HG03457 (cell line): Measurements from ENCODE around the gene BAG1.

Source experiments
- ATAC-seq: cut with Tn5 transposase; IDR thresholded peaks from one replicate; pipeline ENCODE4 v1.9.1; 2021; ENCODE audit warnings: moderate number of reproducible peaks; ENCODE audit not compliant: unreplicated experiment

The BAG1 gene

DNA sequence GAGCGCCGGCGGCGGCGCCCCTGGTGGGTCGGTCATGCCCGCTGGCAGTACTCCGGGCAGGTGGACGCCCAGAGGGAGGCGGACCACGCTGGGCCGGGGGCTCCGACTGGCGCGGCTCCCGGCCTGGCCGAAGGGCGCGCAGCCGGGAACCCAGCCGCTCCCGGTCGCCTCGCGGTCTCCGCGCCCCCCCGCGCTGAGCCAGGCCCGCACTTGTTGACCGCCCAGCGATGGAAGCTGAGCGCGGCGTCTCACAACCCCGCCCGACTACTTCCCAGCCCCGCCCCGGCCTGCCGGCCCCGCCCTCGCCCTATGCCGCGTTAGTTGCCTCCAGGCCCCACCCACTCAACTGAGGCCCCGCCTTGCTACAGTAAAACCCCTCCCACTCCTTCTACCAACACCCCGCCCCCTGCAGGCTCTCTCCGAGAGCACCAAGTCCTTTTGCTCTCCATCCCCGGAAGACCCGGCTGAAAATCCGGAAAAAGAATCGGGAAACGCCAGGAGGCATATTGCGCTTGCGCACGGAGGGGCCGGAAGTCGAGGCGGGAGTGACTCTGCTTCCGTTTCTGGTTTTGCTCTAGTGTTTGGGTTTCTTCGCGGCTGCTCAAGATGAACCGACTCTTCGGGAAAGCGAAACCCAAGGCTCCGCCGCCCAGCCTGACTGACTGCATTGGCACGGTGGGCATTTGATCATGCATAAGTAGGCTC lies at the start of gene BAG1, which contains the start of gene CHMP5:
BAG1 (minus strand) TSS at position 236 of the 705 bp plus-strand sequence.
CHMP5 (plus strand) TSS at position 577 of the 705 bp plus-strand sequence; CDS start at position 607, 30 bp downstream.
- peak; percentile 82 for ATAC-seq

DNA sequence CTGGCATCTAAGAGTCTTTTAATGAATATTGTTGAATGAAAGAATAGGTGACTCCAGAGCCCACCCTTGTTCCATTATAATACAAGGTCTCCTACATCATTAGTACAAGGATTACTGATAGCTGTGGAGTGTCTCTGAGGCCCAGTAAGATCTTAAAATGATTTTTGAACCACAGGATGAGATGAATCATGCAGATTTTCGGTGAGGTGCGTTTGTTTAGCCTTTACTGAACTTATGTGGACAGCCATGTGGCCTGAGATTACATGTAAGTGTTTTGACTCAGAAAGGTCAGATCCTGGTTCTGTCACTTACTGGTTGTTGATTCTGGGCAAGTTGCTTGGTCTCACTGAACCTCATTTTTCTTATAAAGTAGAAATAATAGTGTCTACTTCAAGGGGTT lies 47.4 kb upstream of the BAG1 start:
- no peak for ATAC-seq

DNA sequence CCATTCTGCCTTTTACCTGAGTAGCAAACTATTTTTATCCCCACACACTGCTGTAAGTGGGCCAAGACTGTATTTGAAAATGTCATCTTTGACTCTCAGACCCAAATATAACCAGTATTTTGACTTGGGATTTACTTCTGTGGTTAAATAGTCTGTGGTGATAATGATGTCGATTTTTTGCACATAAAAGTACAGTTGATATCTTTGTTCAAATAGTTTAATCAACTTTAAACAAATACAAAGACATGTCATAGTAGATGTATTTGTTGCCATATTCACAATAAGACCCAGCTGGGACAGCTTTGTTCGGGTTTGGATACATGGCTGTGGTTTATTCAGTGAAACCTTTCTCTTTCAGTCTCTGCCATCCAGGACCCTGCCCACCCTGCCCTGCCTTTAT lies 46.2 kb upstream of the BAG1 start:
- ATAC-seq = no peak

DNA sequence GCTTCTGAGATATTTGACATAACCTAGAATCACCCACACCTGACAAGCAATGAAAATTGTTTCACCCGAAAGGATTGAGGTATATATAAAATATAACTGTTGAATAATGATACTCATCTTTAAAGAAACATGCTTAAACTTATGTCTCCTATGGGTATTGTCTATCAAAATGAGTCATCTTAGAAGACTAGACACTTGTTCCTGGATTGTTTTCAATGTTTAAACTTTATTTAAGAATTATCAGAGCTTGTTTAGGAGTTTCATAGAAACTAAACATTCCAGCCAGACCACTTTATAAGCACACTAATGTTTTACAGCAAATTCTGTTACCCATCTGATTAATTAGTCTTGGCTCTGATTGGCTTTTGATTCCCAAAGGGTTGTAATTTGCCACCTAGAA lies 45.4 kb upstream of the BAG1 start:
- no peak for ATAC-seq

DNA sequence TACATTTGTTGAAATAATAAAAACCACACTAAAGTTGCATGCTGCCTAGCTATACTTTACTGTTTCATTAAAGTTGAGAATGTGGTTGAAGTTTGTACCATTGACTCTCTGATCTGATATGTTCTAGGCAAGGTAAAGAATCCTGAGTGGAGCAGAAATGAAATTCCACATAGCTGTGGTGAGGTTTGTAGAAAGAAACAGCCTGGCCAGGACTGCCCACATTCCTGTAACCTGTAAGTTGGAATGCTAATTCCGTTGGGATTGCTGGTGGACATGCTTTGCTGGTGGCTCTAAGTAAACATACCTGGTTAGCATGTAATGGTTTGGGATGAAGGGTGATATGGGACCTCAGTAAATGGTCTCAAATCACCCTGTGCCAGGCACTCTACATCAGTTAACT lies 42.6 kb upstream of the BAG1 start:
- ATAC-seq = no peak

DNA sequence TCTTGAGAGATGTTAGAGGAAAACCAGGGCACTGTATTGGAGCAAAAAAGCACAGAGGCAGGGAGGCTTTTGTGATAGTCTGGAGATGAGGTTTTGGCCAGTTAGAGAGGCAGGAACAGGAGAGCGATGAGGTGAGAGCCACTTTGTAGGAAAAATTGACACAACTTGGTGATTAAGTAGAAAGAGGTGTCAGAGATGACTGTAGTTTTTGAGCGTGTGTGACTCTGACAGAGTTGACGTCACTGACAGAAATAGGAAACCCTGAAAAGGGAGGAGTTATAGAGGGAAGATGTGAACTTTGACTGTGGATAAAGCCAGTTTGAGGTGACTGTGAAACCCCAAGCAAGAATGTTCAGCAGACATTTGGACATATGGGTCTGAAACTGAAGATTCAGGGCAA lies 41.5 kb upstream of the BAG1 start:
- ATAC-seq = no peak

DNA sequence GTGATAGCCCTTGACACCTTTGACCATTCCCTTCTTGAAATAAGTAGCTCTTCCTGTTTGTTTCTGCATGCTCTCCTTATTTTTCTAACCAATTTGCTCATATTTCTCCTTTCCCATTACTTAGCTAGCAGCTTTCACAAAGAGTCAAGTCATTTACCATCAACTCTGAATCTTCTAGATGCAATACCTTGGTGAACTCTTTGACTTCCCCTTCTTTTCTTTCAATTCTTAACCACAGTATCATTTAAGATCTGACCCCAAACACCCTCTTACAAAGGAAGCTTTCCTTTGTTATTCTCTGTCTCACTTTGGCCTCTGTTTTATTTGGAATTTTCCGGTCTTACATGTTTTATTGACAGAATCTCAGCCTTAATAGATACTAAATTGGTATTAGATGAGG lies 39.9 kb upstream of the BAG1 start:
- ATAC-seq = no peak

DNA sequence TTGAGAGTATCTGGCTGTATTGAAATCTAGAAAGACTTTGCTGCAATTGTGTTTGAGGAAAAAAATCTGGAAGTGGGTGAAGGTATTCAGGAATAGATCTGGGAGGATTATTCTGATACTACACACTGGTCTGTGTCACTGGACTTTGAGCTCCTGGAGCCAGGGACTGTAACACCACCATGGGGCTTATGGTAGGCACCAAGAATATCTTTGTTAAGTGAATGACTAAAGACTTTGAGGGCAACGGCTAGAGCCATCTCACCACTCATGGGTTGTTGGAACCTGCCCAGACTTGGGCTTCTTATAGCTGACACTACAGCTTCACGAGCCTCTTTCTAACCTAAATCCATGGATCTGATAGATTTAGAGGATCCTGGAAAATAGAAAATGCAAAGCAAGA lies 36.0 kb upstream of the BAG1 start:
- ATAC-seq = no peak

DNA sequence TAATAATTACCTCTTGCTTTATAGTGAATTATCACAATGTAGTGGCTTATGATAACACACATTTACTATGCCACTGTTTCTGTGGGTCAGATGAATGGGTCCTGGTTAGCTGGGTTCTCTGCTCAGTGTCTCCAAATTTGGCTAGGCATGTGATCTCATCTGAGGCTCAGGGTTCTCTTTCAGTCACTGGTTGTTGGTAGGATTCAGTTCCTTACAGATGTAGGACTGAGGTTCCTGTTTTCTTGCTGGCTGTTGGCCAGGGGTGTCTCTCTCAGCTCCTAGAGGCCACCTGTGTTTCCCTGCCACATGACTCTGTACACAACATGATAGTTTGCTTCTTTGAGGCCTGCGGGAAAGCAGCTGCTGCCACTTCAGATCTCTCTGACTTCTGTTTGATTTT lies 32.9 kb upstream of the BAG1 start:
- ATAC-seq = peak; percentile 89

DNA sequence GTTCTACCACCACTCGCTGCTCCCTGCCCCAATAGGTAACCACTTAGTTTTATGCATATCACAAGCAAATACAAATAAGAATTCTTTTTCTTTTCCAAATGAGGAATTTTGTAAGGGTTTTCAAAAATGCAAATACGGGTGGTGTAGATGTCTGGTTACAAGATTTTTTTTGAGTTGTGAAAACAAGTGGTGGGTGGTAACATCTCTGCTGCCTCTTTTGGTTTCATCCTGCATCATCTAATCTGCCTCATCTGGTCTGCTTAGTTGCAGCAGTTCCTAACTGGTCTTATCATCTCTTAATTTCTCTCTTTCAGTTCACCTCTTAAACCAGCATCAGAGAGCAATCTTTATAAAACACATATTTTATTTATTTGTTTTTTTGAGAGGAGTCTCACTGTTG lies 31.1 kb upstream of the BAG1 start:
- ATAC-seq = no peak

DNA sequence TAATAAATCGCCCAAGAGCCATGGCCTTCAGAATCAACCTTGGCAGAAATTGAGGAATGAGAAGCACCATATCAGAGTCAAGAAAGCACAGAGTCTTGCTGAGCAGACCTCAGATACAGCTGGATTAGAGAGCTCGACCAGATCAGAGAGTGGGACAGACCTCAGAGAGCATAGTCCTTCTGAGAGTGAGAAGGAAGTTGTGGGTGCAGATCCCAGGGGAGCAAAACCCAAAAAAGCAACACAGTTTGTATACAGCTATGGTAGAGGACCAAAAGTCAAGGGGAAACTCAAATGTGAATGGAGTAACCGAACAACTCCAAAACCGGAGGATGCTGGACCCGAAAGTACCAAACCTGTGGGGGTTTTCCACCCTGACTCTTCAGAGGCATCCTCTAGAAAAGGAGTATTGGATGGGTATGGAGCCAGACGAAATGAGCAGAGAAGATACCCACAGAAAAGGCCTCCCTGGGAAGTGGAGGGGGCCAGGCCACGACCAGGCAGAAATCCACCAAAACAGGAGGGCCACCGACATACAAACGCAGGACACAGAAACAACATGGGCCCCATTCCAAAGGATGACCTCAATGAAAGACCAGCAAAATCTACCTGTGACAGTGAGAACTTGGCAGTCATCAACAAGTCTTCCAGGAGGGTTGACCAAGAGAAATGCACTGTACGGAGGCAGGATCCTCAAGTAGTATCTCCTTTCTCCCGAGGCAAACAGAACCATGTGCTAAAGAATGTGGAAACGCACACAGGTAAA lies 30.3 kb upstream of the BAG1 start:
- no peak for ATAC-seq

DNA sequence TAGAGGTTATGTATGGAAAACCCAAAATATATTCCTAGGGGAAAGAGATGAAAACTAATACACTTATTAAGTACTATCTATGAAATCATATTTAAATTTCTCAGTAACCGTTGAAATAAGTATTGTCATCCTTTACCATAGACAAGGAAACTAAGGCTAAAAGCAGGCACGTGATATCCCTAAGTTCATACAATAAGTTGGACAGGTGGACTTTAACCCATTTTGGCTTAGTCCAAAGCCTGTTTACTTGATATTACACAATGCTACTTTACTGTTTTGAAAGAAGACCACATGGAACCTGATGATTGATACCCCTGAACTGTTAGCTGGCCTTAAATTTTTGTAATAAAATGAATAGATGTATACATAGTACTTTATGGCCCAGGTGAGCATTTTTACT lies 29.3 kb upstream of the BAG1 start:
- ATAC-seq = no peak

DNA sequence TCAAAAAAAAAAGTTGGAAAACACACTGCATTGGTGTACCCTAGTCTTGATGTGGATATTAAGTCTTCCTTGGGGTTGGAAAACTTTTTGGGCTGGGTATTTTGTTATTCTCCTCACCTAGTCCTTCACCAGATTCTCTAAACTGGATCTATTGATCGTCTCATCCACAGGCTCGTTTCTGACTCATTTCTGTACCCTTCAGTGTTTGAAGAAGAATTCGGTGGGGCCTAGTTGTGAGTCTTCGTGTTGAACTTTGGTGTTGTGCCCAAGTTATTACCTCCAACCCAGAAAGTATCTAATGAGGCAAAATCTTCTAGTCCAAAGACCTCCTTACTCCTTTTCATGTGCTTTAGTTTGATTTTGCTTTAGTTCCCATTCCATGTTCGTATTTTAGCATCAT lies 27.4 kb upstream of the BAG1 start:
- no peak for ATAC-seq

DNA sequence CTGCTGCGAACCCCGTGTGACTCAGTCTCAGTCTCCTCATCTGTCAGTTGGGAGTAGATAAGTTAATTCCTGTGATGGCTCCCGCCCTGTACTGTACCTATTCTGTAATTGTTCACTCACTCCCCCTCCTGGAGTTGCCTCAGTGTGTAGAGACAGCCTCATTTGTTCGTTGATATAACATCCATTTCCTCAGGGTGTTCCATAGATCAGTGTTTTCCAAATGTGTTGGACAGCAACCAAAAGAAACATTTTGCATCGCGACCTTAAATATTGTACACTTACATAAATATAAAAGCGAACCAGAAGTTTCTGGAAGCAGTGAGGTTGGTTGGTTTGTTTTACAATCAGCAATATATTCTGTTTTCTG lies 26.5 kb upstream of the BAG1 start:
- no peak for ATAC-seq

DNA sequence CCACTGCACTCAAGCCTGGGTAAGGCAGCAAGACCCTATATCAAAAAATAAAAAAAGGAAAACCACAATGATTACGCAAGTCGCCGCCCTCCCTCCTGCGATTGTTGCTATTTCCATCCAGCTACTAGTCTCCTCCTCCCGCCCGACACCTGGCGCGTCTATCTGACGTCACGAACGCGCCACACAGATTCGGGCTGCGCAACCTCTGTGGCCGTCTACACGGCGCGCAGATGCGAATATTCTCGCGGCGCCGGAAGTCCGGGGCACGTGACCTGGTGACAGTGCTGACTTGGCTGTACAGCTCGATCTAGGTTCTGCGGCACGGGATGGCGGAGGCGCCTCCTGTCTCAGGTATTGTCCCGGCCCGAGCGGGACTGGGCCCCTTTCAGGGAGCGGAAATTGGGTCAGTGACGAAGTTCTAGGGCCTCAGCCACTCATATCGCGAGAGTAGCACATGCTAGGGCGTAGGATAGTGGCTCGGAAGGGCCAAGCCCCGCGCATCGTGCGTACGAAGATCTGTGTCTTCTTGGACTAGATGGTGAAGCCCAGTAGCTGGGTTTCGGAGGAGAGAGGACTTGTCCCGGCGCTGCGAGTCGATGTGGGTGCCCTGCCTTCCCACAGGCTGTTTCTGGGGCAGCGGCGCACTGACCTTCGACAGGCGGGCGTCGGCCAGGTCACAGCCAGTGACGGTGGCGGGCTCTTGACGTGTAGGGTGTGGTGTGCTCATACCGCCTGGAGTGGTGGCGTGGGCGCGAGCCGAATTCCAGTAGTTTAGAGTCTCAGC lies 25.9 kb upstream of the BAG1 start, which contains the start of gene NFX1:
NFX1 (plus strand) TSS at position 270 of the 784 bp plus-strand sequence; CDS start at position 327, 57 bp downstream.
- ATAC-seq = peak; percentile 84

DNA sequence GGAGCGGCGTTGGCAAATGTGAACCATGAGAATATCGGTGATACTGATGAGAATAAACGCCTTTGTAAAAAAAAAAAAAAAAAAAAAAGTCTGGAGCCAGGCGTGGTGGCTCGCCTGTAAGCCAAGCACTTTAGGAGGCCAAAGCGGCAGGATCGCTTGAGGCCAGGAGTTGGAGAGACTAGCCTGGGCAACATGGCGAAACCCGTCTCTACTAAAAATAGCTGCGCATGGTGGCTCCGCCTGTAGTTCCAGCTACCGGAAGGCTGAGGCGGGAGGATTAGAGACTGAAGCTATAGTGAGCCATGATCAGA lies 25.4 kb upstream of the BAG1 start:
- no peak for ATAC-seq

DNA sequence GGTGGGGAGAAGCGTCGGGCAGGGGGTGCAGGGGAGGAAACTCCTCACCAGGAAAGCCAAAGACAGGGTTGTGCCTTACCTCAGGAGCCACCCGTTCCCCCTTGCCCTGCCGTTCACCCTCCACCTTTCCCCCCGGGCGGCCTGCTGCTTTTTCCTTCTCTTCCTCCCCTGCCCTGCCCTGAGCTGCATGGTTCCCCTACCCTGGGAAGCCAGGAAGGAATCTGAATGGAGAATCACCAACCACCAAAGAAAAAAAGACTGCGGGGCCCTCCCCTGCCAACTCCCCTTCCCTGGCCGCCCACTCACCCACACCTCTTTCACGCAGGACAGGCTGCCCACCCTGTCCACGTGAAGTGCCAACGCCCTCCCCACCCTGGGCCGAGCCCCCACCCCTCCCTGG lies 25.0 kb upstream of the BAG1 start:
- ATAC-seq = no peak

DNA sequence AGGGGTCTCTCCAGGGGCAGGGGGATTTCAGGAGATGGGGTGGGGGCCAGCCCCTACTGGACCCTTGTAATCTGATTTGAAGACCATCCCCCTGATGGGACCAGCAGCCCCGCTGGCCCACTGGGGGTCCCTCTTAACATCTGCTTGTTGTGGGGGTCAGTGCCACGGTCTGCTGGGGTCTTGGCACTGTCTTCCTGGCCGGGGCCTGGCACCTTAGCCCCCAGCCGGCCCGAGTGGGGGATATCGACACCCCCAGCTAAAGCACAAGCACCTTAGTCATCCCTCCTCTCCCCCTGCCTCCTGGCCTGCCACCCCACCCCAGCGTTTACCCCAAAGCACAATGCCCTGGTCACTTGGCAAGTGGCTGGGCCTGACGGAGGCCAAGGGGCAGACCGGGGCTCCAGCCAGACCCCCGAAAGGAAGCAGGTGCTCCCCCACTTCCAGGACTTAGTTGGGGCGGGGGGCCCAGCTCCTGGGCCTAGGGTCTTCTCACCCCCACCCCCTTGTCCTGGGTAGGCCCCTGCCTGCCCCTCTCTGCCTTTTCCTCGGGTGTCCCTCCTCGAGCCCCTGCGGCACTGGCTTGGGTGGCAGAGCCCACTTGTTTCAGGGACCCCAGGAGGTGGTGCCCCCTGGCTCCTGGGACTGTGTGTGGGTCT lies 24.4 kb upstream of the BAG1 start:
- ATAC-seq = no peak

DNA sequence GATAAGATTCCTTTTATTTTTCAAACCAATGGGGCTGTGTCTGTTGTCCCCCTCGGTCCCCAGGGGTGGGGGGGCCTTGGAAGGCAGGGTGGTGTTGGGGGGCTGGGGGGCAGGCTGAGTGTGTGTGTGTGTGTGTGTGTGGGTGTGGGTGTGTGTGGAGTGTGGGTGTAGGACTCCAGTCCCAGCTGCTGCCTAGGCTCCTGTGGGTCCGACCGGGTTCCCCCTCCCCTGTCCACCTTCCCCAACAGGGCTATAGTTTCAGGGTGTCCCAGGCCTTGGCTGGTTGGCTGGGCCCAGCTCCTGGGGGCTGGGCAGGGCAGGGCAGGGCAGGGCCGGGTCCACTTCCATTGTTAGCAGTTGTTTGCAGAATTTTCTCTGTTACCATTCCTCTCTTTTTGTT lies 23.7 kb upstream of the BAG1 start:
- ATAC-seq = no peak

DNA sequence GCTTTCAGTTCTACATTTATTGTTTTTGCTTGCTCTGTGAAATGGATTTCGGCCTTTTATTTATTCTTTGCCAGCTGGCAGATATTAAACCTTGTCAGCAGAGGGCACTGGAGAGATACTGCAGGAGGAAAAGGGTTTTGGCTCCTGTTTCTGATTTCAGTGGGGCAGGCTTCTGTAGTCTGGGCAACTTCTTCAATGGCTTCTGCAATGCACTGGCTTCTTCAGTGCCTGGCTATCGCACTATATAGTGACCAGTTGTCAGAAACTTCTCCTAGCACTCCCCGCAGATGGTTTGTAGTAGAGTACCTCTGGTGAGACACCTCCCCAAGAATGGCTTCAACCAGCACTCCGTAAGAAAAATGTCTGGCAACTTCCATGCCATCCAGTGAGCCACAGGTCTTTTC lies 22.6 kb upstream of the BAG1 start:
- no peak for ATAC-seq

DNA sequence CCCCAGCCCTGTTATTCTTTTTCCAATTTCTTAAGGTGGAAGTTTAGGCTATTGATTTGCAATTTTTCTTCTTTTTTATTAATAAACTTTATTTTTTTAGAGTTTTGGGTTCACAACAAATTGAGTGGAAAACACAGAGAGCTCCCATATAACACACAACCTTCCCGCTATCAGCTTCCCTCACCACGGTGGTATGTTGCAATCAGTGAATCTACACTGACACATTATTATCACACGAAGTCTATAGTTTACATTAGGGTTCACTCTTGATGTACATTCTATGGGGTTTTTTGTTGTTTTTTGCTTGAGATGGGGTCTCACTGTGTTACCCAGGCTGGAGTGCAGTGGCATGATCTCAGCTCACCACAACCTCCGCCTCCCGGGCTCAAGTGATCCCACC lies 21.0 kb upstream of the BAG1 start:
- ATAC-seq = no peak
